ENCODE measurements around the gene ANKRD10. TPM values are rescaled to one million over a fixed set of nuclear protein-coding genes. Genes with fewer than 3 reads are reported as not detected.

Gene ANKRD10
- total and polyA plus RNA-seq, 2 donors (not counting 3 experiments of a cell fraction or from before 2014, with no cell fraction given): 44.5 to 94.1 TPM

DNA sequence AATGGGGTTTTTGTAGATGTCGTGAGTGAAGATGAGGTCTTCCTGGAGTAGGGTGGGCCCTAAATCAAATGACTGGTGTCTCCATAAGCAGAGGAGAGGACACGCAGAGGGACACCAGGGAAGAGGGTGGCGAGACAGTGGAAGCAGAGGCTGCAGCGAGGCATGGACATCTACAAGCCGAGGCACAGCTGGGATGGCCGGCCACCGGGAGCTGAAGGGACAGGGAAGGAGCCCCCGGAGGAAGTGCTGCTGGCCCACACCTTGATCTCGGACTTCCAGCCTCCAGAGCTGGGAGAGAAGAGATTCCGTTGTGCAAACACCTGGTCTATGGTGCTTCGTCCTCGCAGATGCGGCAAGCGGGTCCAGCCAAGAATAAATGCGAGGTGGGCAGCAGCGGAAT, 84.5 kb downstream of the ANKRD10 start:
- H3K9me3 ChIP-seq (replicated peaks; ENCODE audit: control insufficient read depth, insufficient read depth, low read length): no peaks in the 10 kb centered on the region
- BruUV-seq (replicated peaks): no TSS peak
- DNase-seq (ENCODE audit: low read depth, low spot score) (no peak), FAIRE-seq (no peak)
- no peak overlapping the region for H3K4me3 ChIP-seq (replicated peaks in 1 of 3; ENCODE audit: insufficient read depth in 1 of 3, low read depth in 1 of 3, low read length in 3 of 3)
- H3K79me2 ChIP-seq (ENCODE audit: control insufficient read depth, insufficient read depth, low read length): no peaks in the 10 kb centered on the region
- intact Hi-C loops (cut with micrococcal nuclease): no loop called here
- POLR2A ChIA-PET: no interaction called here
- no peaks in the 10 kb centered on the region for H3K4me1 ChIP-seq (ENCODE audit: control insufficient read depth, extremely low read depth, insufficient read depth, low read length)
- no peak overlapping the region for H2AFZ ChIP-seq (ENCODE audit: low read depth, low read length)
- CTCF ChIA-PET: no interaction called here
- H3K36me3 ChIP-seq (ENCODE audit: control insufficient read depth in 2 of 2, extremely low read depth in 1 of 2, insufficient read depth in 2 of 2, low read length in 2 of 2): no peaks in the 10 kb centered on the region
- dilution Hi-C loops (cut with MboI; ENCODE audit: extremely low pct_ligation_motif_present, low sequenced_read_pairs): no loop called here
- no peak overlapping the region for H3K27ac ChIP-seq (ENCODE audit: insufficient read depth, low read depth, low read length)
- H3K27me3 ChIP-seq (ENCODE audit: control insufficient read depth in 2 of 2, insufficient read depth in 2 of 2, low read length in 2 of 2): peaks cover 3 to 14% of the 10 kb centered on the region in 2 experiments
- H3K4me2 ChIP-seq (ENCODE audit: insufficient read depth, low read length): no peak overlapping the region
- H3K9ac ChIP-seq (replicated peaks; ENCODE audit: extremely low read depth, insufficient read depth, low read length): no peak overlapping the region
- no peaks in the 10 kb centered on the region for H4K20me1 ChIP-seq (replicated peaks; ENCODE audit: control insufficient read depth, extremely low read depth, insufficient read depth, low read length)
- no peak for TF ChIP-seq EZH2 (IDR thresholded peaks at IDR 0.05; ENCODE audit: borderline replicate concordance, low read depth, low read length, severe bottlenecking)
- no peak for TF ChIP-seq POLR2AphosphoS5 (IDR thresholded peaks at IDR 0.05; ENCODE audit: insufficient read depth, low read depth, low read length)
- TF ChIP-seq FOS (IDR thresholded peaks at IDR 0.05; ENCODE audit: borderline replicate concordance, insufficient read depth, low read length): no peak
- no peak for TF ChIP-seq GATA2 (IDR thresholded peaks at IDR 0.05; ENCODE audit: insufficient read depth, insufficient read length, low read depth, low read length)
- TF ChIP-seq, protein P1, sequence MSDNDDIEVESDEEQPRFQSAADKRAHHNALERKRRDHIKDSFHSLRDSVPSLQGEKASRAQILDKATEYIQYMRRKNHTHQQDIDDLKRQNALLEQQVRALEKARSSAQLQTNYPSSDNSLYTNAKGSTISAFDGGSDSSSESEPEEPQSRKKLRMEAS (IDR thresholded peaks at IDR 0.05; ENCODE audit: insufficient read depth, insufficient read length): no peak
- TF ChIP-seq MYC (IDR thresholded peaks at IDR 0.05; ENCODE audit: low read depth, low read length): no peak
- no peak for TF ChIP-seq POLR2A (IDR thresholded peaks at IDR 0.05; ENCODE audit: low read depth, low read length)
- no peak for TF ChIP-seq JUN (IDR thresholded peaks at IDR 0.05; ENCODE audit: borderline replicate concordance, insufficient read depth, insufficient read length, low read depth)
- TF ChIP-seq, protein P2, sequence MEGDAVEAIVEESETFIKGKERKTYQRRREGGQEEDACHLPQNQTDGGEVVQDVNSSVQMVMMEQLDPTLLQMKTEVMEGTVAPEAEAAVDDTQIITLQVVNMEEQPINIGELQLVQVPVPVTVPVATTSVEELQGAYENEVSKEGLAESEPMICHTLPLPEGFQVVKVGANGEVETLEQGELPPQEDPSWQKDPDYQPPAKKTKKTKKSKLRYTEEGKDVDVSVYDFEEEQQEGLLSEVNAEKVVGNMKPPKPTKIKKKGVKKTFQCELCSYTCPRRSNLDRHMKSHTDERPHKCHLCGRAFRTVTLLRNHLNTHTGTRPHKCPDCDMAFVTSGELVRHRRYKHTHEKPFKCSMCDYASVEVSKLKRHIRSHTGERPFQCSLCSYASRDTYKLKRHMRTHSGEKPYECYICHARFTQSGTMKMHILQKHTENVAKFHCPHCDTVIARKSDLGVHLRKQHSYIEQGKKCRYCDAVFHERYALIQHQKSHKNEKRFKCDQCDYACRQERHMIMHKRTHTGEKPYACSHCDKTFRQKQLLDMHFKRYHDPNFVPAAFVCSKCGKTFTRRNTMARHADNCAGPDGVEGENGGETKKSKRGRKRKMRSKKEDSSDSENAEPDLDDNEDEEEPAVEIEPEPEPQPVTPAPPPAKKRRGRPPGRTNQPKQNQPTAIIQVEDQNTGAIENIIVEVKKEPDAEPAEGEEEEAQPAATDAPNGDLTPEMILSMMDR (IDR thresholded peaks at IDR 0.05; ENCODE audit: extremely low read depth in 1 of 2, insufficient read depth in 1 of 2, low read depth in 1 of 2, low read length in 2 of 2): no peak
- no peaks in the 10 kb centered on the region for H3K9me1 ChIP-seq (replicated peaks; ENCODE audit: control insufficient read depth, extremely low read depth, insufficient read depth, low read length)

Measured in endothelial cell of umbilical vein (primary cell).